A549 (cell line): ENCODE measurements around the gene RNU2-63P.

Experiments used
- ATOH8 ChIP-seq: fragments of 250-450 bp; sonication (Bioruptor Pico); IDR thresholded peaks from 2 replicates; pipeline ENCODE4 v1.5.0; 2020; ENCODE audit warnings: low read depth, mild to moderate bottlenecking, moderate library complexity
- ESRRA ChIP-seq: fragments of 150-350 bp; IDR thresholded peaks from 2 replicates; pipeline ENCODE4 v1.6.1; 2014; ENCODE audit warnings: mild to moderate bottlenecking, low read length, borderline replicate concordance
- FOSL2 ChIP-seq, 2 experiments: fragments of 450-650 bp in 1 of 2; fragments of >200 bp in 1 of 2; sonication (Bioruptor Twin) in 1 of 2; formaldehyde crosslinking; IDR thresholded peaks; 2 replicates each; pipeline versions ENCODE4 v1.5.0 to v1.6.1; 2016 to 2020; ENCODE audit warnings: mild to moderate bottlenecking in 1 of 2, moderate library complexity in 1 of 2
- HOXA7 ChIP-seq: fragments of 250-450 bp; sonication (Bioruptor Pico); IDR thresholded peaks from 2 replicates; pipeline ENCODE4 v1.5.0; 2020; ENCODE audit warnings: mild to moderate bottlenecking, moderate library complexity
- MAZ ChIP-seq: fragments of 150-350 bp; IDR thresholded peaks from 2 replicates; pipeline ENCODE4 v1.6.1; 2014; ENCODE audit warnings: antibody characterized with exemption, low read depth, low read length, borderline replicate concordance
- RFX5 ChIP-seq: fragments of 450-650 bp; IDR thresholded peaks from 2 replicates; pipeline ENCODE4 v1.7.1; 2014; ENCODE audit warnings: antibody characterized with exemption, mild to moderate bottlenecking, moderate library complexity

DNA sequence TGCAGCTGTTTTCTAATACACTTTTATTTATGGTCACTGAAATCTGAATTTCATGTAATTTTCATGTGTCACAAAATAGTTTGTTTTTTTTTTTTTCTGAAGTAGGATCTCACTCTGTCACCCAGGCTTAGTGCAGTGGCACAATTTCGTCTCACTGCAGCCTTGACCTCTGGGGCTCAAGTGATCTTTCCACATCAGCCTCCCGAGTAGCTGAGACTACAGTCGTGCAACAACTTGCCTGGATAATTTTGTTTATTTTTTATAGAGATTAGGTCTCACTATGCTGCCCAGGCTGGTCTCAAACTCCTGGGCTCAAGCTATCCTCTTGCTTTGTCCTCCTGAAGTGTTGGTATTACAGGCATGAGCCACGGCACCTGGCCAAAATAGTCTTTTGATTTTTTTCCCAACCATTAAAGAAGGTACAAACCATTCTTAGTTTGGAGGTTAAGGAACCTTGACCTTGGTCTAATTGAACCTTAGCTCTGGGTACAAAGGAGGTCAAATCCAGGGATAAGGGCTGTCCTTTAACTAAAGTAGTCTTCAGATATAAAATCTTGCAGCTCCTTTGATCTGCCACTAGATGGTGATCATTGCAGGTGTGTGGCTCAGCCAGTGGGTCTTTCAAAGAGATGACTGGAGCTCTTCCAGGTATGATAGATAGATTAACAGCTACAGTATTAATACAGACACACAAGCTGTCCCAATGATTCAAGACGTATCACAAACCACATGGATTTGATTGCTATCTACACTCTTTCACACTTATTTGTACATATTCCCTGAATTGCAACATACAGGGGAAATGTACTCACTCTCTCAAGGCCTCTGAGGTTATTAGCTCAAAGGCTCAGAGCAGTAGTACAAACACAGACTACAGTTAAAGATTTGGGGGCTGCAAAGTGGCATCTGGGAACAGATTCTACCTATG is 43.9 kb upstream of the RNU2-63P start:
- TF ChIP-seq ATOH8, result no peak
- TF ChIP-seq FOSL2 (IDR thresholded peaks at IDR 0.05), result no peak
- TF ChIP-seq FOSL2 (CRISPR knock-in tag; IDR thresholded peaks at IDR 0.05), result no peak
- TF ChIP-seq RFX5, result no peak
- TF ChIP-seq ESRRA, result no peak
- TF ChIP-seq HOXA7 (CRISPR knock-in tag), result no peak
- TF ChIP-seq MAZ, result no peak
